PC-3 (cell line): ENCODE measurements around the gene PSPH.

ENCODE experiments used
- EZH2 ChIP-seq: fragments of 300-600 bp; sonication (generic); IDR thresholded peaks from one replicate; pipeline ENCODE4 v1.6.1; 2017; ENCODE audit warnings: antibody characterized with exemption, mild to moderate bottlenecking, low read length; ENCODE audit not compliant: unreplicated experiment
- EZH2phosphoT487 ChIP-seq: fragments of 300-600 bp; sonication (generic); IDR thresholded peaks from 2 replicates; pipeline ENCODE4 v1.6.1; 2018; ENCODE audit warnings: mild to moderate bottlenecking, antibody characterized with exemption, low read length, borderline replicate concordance
- TF ChIP-seq, protein P1 (sequence below): fragments of 300-600 bp; sonication (generic); conservative IDR thresholded peaks from 2 replicates; pipeline ENCODE4 v1.5.1; 2017; ENCODE audit warnings: antibody characterized with exemption, low read depth, mild to moderate bottlenecking, low read length

DNA sequence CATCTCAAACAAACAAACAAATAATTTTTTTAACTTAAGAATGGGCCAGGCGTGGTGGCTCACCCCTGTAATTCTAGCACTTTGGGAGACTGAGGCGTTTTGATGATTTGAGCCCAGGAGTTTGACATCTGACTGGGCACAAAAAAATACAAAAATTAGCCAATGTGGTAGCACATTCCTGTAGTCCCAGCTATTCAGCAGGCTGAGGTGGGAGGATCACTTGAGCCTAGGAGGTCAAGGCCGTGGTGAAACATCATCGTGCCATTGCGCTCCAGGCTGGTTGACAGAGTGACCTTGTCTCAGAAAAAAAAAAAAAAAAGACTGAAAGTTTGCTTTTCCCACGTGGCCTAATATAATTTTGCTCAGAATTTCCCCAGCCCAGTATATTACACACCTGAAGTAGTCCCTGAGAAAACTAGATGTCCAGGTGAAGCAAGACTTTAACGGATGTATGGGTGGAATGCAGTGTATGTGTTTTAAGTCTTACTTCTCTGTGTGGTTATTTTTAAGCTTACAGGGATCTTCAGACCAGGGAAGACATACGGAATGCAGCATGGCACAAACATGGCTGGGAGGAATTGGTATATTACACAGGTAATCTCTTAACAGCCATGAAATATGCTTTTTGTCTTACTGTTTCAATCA lies 54.3 kb downstream of the PSPH start:
- TF ChIP-seq, protein P1, sequence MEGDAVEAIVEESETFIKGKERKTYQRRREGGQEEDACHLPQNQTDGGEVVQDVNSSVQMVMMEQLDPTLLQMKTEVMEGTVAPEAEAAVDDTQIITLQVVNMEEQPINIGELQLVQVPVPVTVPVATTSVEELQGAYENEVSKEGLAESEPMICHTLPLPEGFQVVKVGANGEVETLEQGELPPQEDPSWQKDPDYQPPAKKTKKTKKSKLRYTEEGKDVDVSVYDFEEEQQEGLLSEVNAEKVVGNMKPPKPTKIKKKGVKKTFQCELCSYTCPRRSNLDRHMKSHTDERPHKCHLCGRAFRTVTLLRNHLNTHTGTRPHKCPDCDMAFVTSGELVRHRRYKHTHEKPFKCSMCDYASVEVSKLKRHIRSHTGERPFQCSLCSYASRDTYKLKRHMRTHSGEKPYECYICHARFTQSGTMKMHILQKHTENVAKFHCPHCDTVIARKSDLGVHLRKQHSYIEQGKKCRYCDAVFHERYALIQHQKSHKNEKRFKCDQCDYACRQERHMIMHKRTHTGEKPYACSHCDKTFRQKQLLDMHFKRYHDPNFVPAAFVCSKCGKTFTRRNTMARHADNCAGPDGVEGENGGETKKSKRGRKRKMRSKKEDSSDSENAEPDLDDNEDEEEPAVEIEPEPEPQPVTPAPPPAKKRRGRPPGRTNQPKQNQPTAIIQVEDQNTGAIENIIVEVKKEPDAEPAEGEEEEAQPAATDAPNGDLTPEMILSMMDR = no peak
- TF ChIP-seq EZH2 = no peak
- TF ChIP-seq EZH2phosphoT487 = no peak
